Spleen (tissue), 7 donors: ENCODE results near the gene NRXN2.

Experiments
- CTCF ChIP-seq, 11 experiments: fragments of 200-600 bp in 7 of 11; fragments of 450-650 bp in 4 of 11; sonication (generic) in 4 of 11; IDR thresholded peaks in 8 of 11; conservative IDR thresholded peaks in 3 of 11; 1 replicate in 7 of 11; 2 replicates in 4 of 11; pipeline versions ENCODE4 v1.4.0 to v1.8.0; 2016 to 2021; ENCODE audit warnings: antibody characterized with exemption in 11 of 11, inconsistent platforms in 4 of 11, mild to moderate bottlenecking in 1 of 11
- POLR2A ChIP-seq, 3 donors: fragments of 450-650 bp; IDR thresholded peaks; one replicate each; pipeline ENCODE4 v1.5.1; 2017; ENCODE audit warnings: antibody characterized with exemption in 3 of 3, mild to moderate bottlenecking in 1 of 3
- donor health status: DM: no; HTN: no; CAD: no; lungs with moderate emphysema.
- donor health status: DM: no; HTN: no; CAD: no.
- donor health status: DM: no; HTN: no; CAD: no.

- TF ChIP-seq CTCF (IDR thresholded peaks at IDR 0.05 in 8 of 11, conservative IDR thresholded peaks at IDR 0.05 in 3 of 11) (no peak), POLR2A (IDR thresholded peaks at IDR 0.05) (no peak)
These were observed 93.9 kb downstream of the NRXN2 start for GRCh38 chr11:64629103-64629502.
